ENCODE measurements around the gene DLG2.

Gene DLG2

GRCh38 chr11:83855237-83855636, 1771.9 kb downstream of the DLG2 start:
- Histone ChIP-seq H3K4me3 (ENCODE audit: low read length) (no peak overlapping the region), H3K9me3 (ENCODE audit: insufficient read depth, low read length) (no peaks in the 10 kb centered on the region), H3K9ac (ENCODE audit: low read length) (no peak overlapping the region), H3K27ac (ENCODE audit: low read length) (no peak overlapping the region), H3K36me3 (replicated peaks; ENCODE audit: low read depth, low read length) (no peaks in the 10 kb centered on the region), H3K27me3 (ENCODE audit: low read depth, low read length) (no peaks in the 10 kb centered on the region), H3K79me2 (ENCODE audit: low read length) (no peaks in the 10 kb centered on the region), H3K4me2 (ENCODE audit: low read length) (no peak overlapping the region), H4K20me1 (ENCODE audit: insufficient read depth, low read length) (no peaks in the 10 kb centered on the region), H3K4me1 (ENCODE audit: low read length) (no peaks in the 10 kb centered on the region), H2AFZ (ENCODE audit: low read depth, low read length) (no peak overlapping the region)
- TF ChIP-seq CTCF (IDR thresholded peaks at IDR 0.05; ENCODE audit: low read depth, low read length) (no peak), EZH2phosphoT487 (IDR thresholded peaks at IDR 0.05; ENCODE audit: low read depth) (no peak)

GRCh38 chr11:83852775-83853442, 1774.2 kb downstream of the DLG2 start:
- Histone ChIP-seq H3K9ac (ENCODE audit: low read length) (no peak overlapping the region), H3K36me3 (replicated peaks; ENCODE audit: low read depth, low read length) (no peaks in the 10 kb centered on the region), H2AFZ (ENCODE audit: low read depth, low read length) (no peak overlapping the region), H3K27me3 (ENCODE audit: low read depth, low read length) (no peaks in the 10 kb centered on the region), H3K4me2 (ENCODE audit: low read length) (no peak overlapping the region), H3K27ac (ENCODE audit: low read length) (no peak overlapping the region), H3K4me1 (ENCODE audit: low read length) (no peaks in the 10 kb centered on the region), H3K79me2 (ENCODE audit: low read length) (no peaks in the 10 kb centered on the region), H3K4me3 (ENCODE audit: low read length) (no peak overlapping the region), H3K9me3 (ENCODE audit: insufficient read depth, low read length) (no peaks in the 10 kb centered on the region), H4K20me1 (ENCODE audit: insufficient read depth, low read length) (no peaks in the 10 kb centered on the region)
- no peak for TF ChIP-seq CTCF (IDR thresholded peaks at IDR 0.05; ENCODE audit: low read depth, low read length)
- TF ChIP-seq EZH2phosphoT487 (IDR thresholded peaks at IDR 0.05; ENCODE audit: low read depth), result no peak

GRCh38 chr11:83852012-83852411, 1775.1 kb downstream of the DLG2 start:
- Histone ChIP-seq H4K20me1 (ENCODE audit: insufficient read depth, low read length) (no peaks in the 10 kb centered on the region), H3K4me2 (ENCODE audit: low read length) (no peak overlapping the region), H3K36me3 (replicated peaks; ENCODE audit: low read depth, low read length) (no peaks in the 10 kb centered on the region), H3K9me3 (ENCODE audit: insufficient read depth, low read length) (no peaks in the 10 kb centered on the region), H3K9ac (ENCODE audit: low read length) (no peak overlapping the region), H3K4me3 (ENCODE audit: low read length) (no peak overlapping the region), H3K27ac (ENCODE audit: low read length) (no peak overlapping the region), H3K27me3 (ENCODE audit: low read depth, low read length) (no peaks in the 10 kb centered on the region), H3K4me1 (ENCODE audit: low read length) (no peaks in the 10 kb centered on the region), H3K79me2 (ENCODE audit: low read length) (no peaks in the 10 kb centered on the region), H2AFZ (ENCODE audit: low read depth, low read length) (no peak overlapping the region)
- no peak for TF ChIP-seq CTCF (IDR thresholded peaks at IDR 0.05; ENCODE audit: low read depth, low read length)
- no peak for TF ChIP-seq EZH2phosphoT487 (IDR thresholded peaks at IDR 0.05; ENCODE audit: low read depth)

- Histone ChIP-seq H4K20me1 (ENCODE audit: insufficient read depth, low read length) (no peaks in the 10 kb centered on the region), H3K9ac (ENCODE audit: low read length) (no peak overlapping the region), H3K27ac (ENCODE audit: low read length) (no peak overlapping the region), H3K4me3 (ENCODE audit: low read length) (no peak overlapping the region), H3K36me3 (replicated peaks; ENCODE audit: low read depth, low read length) (no peaks in the 10 kb centered on the region), H3K27me3 (ENCODE audit: low read depth, low read length) (no peaks in the 10 kb centered on the region), H3K79me2 (ENCODE audit: low read length) (no peaks in the 10 kb centered on the region), H3K4me2 (ENCODE audit: low read length) (no peak overlapping the region), H2AFZ (ENCODE audit: low read depth, low read length) (no peak overlapping the region), H3K4me1 (ENCODE audit: low read length) (no peaks in the 10 kb centered on the region), H3K9me3 (ENCODE audit: insufficient read depth, low read length) (no peaks in the 10 kb centered on the region)
- TF ChIP-seq CTCF (IDR thresholded peaks at IDR 0.05; ENCODE audit: low read depth, low read length) (no peak), EZH2phosphoT487 (IDR thresholded peaks at IDR 0.05; ENCODE audit: low read depth) (no peak)
Measured at GRCh38 chr11:83847467-83848034, 1779.6 kb downstream of the DLG2 start.
